NCI-H1417 (cell line): ENCODE results near the gene STK32B.
"Not testable (repeated sequence)": the region's sequence is repeated elsewhere in the genome, so short reads cannot be mapped to it uniquely, and the experiment has no call there.

Source experiments
- DNase-seq, 3 experiments: peaks; one replicate each; lab custom pipeline; 2025; lab: John Stamatoyannopoulos, UW

Gene STK32B

GRCh38 chr4:5051278-5052203 lies at the start of gene STK32B:
Gene STK32B, plus strand, starts transcription at chr4:5051480.
- peak; percentile 70 to 81 (median 76) for DNase-seq

- DNase-seq = not testable (repeated sequence)
Measured at GRCh38 chr4:5001641-5002040, 49.6 kb upstream of the STK32B start.

- DNase-seq = no peak
Measured at GRCh38 chr4:5003372-5003857, 47.9 kb upstream of the STK32B start.

GRCh38 chr4:5003918-5004317 lies 47.4 kb upstream of the STK32B start:
- DNase-seq = no peak

GRCh38 chr4:5004496-5004895 lies 46.8 kb upstream of the STK32B start:
- no peak for DNase-seq

- DNase-seq = not testable (repeated sequence)
Measured at GRCh38 chr4:5006932-5007331, 44.3 kb upstream of the STK32B start.

- no peak for DNase-seq
Measured at GRCh38 chr4:5009796-5010195, 41.5 kb upstream of the STK32B start.

GRCh38 chr4:5010984-5011383 lies 40.3 kb upstream of the STK32B start:
- no peak for DNase-seq

- DNase-seq = no peak
Measured at GRCh38 chr4:5012244-5012898, 38.9 kb upstream of the STK32B start.

- DNase-seq = no peak
Measured at GRCh38 chr4:5012958-5013357, 38.3 kb upstream of the STK32B start.

GRCh38 chr4:5014007-5014682 lies 37.1 kb upstream of the STK32B start:
- DNase-seq = no peak

- DNase-seq = peak in 1 of 3 experiments; percentile 12
Measured at GRCh38 chr4:5018096-5018495, 33.2 kb upstream of the STK32B start.

GRCh38 chr4:5018603-5019002 lies 32.7 kb upstream of the STK32B start:
- DNase-seq = peak in 1 of 3 experiments; percentile 15

GRCh38 chr4:5019274-5019673 lies 32.0 kb upstream of the STK32B start, which contains the start of gene CYTL1:
Gene CYTL1, minus strand, starts transcription at chr4:5019458. Its CDS starts 13 bp downstream, at chr4:5019445.
- peak in 1 of 3 experiments; percentile 28 for DNase-seq

GRCh38 chr4:5019796-5020195 lies 31.5 kb upstream of the STK32B start:
- DNase-seq = no peak

GRCh38 chr4:5020341-5020740 lies 30.9 kb upstream of the STK32B start:
- no peak for DNase-seq

- DNase-seq = no peak
Measured at GRCh38 chr4:5021546-5021945, 29.7 kb upstream of the STK32B start.

GRCh38 chr4:5024673-5025072 lies 26.6 kb upstream of the STK32B start:
- DNase-seq = no peak

GRCh38 chr4:5026371-5026770 lies 24.9 kb upstream of the STK32B start:
- DNase-seq = no peak

GRCh38 chr4:5027346-5027745 lies 23.9 kb upstream of the STK32B start:
- DNase-seq = no peak

GRCh38 chr4:5028480-5028879 lies 22.8 kb upstream of the STK32B start:
- no peak for DNase-seq

GRCh38 chr4:5029447-5029846 lies 21.8 kb upstream of the STK32B start:
- no peak for DNase-seq
